ENCODE measurements around the gene AGAP2. TPM values are rescaled to one million over a fixed set of nuclear protein-coding genes. Genes with fewer than 3 reads are reported as not detected.

Gene AGAP2
- total RNA-seq, 1 experiment from 2014 or later = 5.3 TPM

- peak overlapping the region in 1 of 3 experiments; percentile 29; a peak in 1 of 7 replicates for H3K27ac Mint-ChIP-seq
- no peak overlapping the region for H3K18ac ChIP-seq (ENCODE audit: insufficient read length, low read depth, low read length)
- no CpG with 5 or more reads among the region's 11 CpGs for WGBS (ENCODE audit: extremely low coverage, insufficient read length, low lambda C conversion rate)
- H3K9me3 Mint-ChIP-seq = no peaks in the 10 kb centered on the region; a peak in 1 of 5 replicates
- no peak overlapping the region for H4K5ac ChIP-seq (ENCODE audit: insufficient read length, low read depth, low read length)
- no peak overlapping the region for H2BK5ac ChIP-seq (ENCODE audit: insufficient read length, low read length)
- TF ChIP-seq CTCF (conservative IDR thresholded peaks at IDR 0.05) = no peak
- no peak overlapping the region for H3K4ac ChIP-seq (ENCODE audit: low read depth, low read length)
- H4K20me1 ChIP-seq (ENCODE audit: control insufficient read depth, insufficient read depth, insufficient read length) = peaks cover 2% of the 10 kb centered on the region
- no peaks in the 10 kb centered on the region for H3K36me3 Mint-ChIP-seq (ENCODE audit: insufficient read depth in 1 of 3, low read depth in 3 of 3)
- H2BK120ac ChIP-seq (ENCODE audit: low read depth, low read length, poor library complexity, severe bottlenecking) = no peak overlapping the region
- H3K23ac ChIP-seq (ENCODE audit: insufficient read length, low read depth, low read length) = no peak overlapping the region
- H3K79me2 ChIP-seq (ENCODE audit: insufficient read depth, low read length) = no peaks in the 10 kb centered on the region
- H3K14ac ChIP-seq (ENCODE audit: insufficient read depth, low read length) = no peak overlapping the region
- H3K27me3 ChIP-seq (ENCODE audit: insufficient read depth, low read length) = peaks cover 41% of the 10 kb centered on the region
- peak overlapping the region in 1 of 2 experiments; percentile 33; a peak in 1 of 5 replicates for H3K4me3 Mint-ChIP-seq
- peaks cover 12 to 24% of the 10 kb centered on the region in 2 experiments for H3K4me1 Mint-ChIP-seq
- H3K9me3 ChIP-seq (ENCODE audit: control insufficient read depth, low read depth, low read length) = no peaks in the 10 kb centered on the region
- H2BK12ac ChIP-seq (ENCODE audit: insufficient read length, low read depth, low read length) = no peak overlapping the region
- no peaks in the 10 kb centered on the region for H3K4me1 ChIP-seq (ENCODE audit: insufficient read depth, low read length)
- no peak overlapping the region for H2AK5ac ChIP-seq (ENCODE audit: insufficient read length, low read length)
- no peak overlapping the region for H4K8ac ChIP-seq (replicated peaks; ENCODE audit: insufficient read length, low read depth, low read length)
- H3K9ac ChIP-seq (ENCODE audit: extremely low read depth, insufficient read length, low read length) = no peak overlapping the region
- no peak for DNase-seq
- no peaks in the 10 kb centered on the region for H3K79me1 ChIP-seq (ENCODE audit: insufficient read depth, low read depth, low read length, poor library complexity, severe bottlenecking)
- H2BK20ac ChIP-seq (ENCODE audit: low read depth, low read length, poor library complexity, severe bottlenecking) = no peak overlapping the region
- no peak overlapping the region for H3K56ac ChIP-seq (ENCODE audit: insufficient read length, low read depth, low read length)
- no peak overlapping the region for H4K91ac ChIP-seq (ENCODE audit: insufficient read length, low read depth, low read length)
- H3K27me3 Mint-ChIP-seq (ENCODE audit: low read depth) = peaks cover 98% of the 10 kb centered on the region
- no peak overlapping the region for H3K4me2 ChIP-seq (ENCODE audit: insufficient read depth, insufficient read length, low read length)
- H2BK15ac ChIP-seq (ENCODE audit: low read depth, low read length) = no peak overlapping the region
- H3K27ac ChIP-seq (ENCODE audit: insufficient read length, low read depth, low read length) = no peak overlapping the region
- H3T11ph ChIP-seq (ENCODE audit: low read length) = no peak overlapping the region
- H3K23me2 ChIP-seq (ENCODE audit: insufficient read length, low read depth, low read length, poor library complexity, severe bottlenecking) = peaks cover 12% of the 10 kb centered on the region
- H2AFZ ChIP-seq (ENCODE audit: low read length) = no peak overlapping the region
Observed at GRCh38 chr12:57732726-57733593, 5.6 kb downstream of the AGAP2 start.

All from H9 (cell line).